UCSD-AML1 (cell line): Measurements from ENCODE around the gene DECR2.
"Not testable (repeated sequence)": the region's sequence is repeated elsewhere in the genome, so short reads cannot be mapped to it uniquely, and the experiment has no call there.

ENCODE experiments used
- DNase-seq: peaks from one replicate; lab custom pipeline; 2025; ENCODE audit not compliant: unreplicated experiment; lab: John Stamatoyannopoulos, UW

The DECR2 gene

GRCh38 chr16:378113-378820 lies 23.4 kb upstream of the DECR2 start:
- DNase-seq = not testable (repeated sequence)

GRCh38 chr16:378821-379182 lies 22.9 kb upstream of the DECR2 start:
- DNase-seq = no peak

GRCh38 chr16:379183-379960 lies 22.3 kb upstream of the DECR2 start:
- DNase-seq = no peak

GRCh38 chr16:379961-380761 lies 21.5 kb upstream of the DECR2 start:
- DNase-seq = no peak

- DNase-seq = no peak
Observed at GRCh38 chr16:380762-381011, 21.0 kb upstream of the DECR2 start.

GRCh38 chr16:381012-381788 lies 20.5 kb upstream of the DECR2 start:
- peak; percentile 28 for DNase-seq

GRCh38 chr16:381789-382717 lies 19.6 kb upstream of the DECR2 start, which contains the start of gene PGAP6:
PGAP6 (minus strand) TSS chr16:381978; CDS start chr16:381821, 157 bp downstream.
- peak; percentile 78 for DNase-seq

GRCh38 chr16:383326-384051 lies 18.2 kb upstream of the DECR2 start:
- no peak for DNase-seq

- no peak for DNase-seq
Observed at GRCh38 chr16:386641-387156, 15.0 kb upstream of the DECR2 start.

GRCh38 chr16:387761-388666 lies 13.7 kb upstream of the DECR2 start:
- not testable (repeated sequence) for DNase-seq

GRCh38 chr16:389352-389751 lies 12.3 kb upstream of the DECR2 start:
- no peak for DNase-seq

GRCh38 chr16:391885-392335 lies 9.8 kb upstream of the DECR2 start:
- peak; percentile 83 for DNase-seq

- DNase-seq = no peak
Observed at GRCh38 chr16:392450-393030, 9.1 kb upstream of the DECR2 start.

GRCh38 chr16:396199-396598 lies 5.5 kb upstream of the DECR2 start:
- DNase-seq = no peak

- peak; percentile 71 for DNase-seq
Observed at GRCh38 chr16:396605-397004, 5.1 kb upstream of the DECR2 start.

GRCh38 chr16:397135-397661 lies 4.5 kb upstream of the DECR2 start, which contains the start of gene NME4:
NME4 (plus strand) TSS chr16:397199; CDS start chr16:397223, 24 bp downstream.
- peak; percentile 63 for DNase-seq

GRCh38 chr16:397736-398332 lies 3.9 kb upstream of the DECR2 start:
- no peak for DNase-seq
